GM12892 (cell line): ENCODE results near the gene BUB1B.

ENCODE experiments used
- POLR2A ChIP-seq: IDR thresholded peaks from 2 replicates; pipeline ENCODE4 v1.6.1; 2011; ENCODE audit warnings: low read depth, low read length, control low read depth
- POLR2AphosphoS5 ChIP-seq: IDR thresholded peaks from 2 replicates; pipeline ENCODE4 v1.6.1; 2011; ENCODE audit warnings: low read depth, low read length, control low read depth

DNA sequence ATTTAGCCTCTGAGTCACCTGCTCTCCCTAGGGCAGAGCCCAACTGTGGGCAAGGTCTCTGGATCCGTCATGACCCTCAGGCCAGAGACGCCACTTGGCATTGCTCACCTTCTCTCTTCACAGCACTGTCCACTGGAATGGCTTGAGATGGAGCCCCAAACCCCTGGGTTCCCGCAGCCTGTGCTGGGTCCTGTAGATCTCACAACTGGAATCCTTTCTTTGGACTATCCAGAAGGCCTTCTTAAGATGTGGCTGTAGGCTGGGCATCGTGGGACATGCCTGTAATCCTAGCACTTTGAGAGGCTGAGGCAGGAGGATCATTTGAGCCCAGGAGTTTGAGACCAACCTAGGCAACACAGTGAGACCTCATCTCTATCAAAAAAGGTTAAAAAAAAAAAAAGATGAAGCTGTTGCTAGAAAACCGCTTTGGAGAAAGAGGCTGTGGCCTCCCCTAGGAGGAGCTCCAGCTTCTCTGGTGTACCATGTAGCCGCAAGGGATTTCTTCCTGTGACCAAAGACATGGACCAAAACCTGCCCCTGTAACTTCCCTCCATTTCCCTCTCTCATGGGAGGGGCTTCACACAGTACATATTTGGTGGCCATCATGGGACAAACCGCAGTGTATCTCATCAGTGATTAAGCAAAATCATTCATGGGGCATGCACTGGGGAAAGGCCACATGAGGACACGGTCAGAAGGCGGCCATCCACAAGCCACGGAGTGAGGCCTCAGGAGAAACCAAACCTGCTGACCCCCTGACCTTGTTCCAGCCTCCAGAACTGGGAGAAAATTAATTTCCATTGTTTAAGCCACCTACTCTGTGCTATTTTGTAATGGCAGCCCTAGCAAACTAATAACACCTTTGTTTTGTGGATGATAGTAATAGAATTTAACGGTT, 23.3 kb upstream of the BUB1B start:
- no peak for TF ChIP-seq POLR2A
- TF ChIP-seq POLR2AphosphoS5: no peak
